HG02870 (cell line): ENCODE results near the gene PITPNM3.
"Not testable (repeated sequence)": the region's sequence is repeated elsewhere in the genome, so short reads cannot be mapped to it uniquely, and the experiment has no call there.

Experiments
- ATAC-seq: cut with Tn5 transposase; IDR thresholded peaks from one replicate; pipeline ENCODE4 v1.9.1; 2021; ENCODE audit warnings: mild to moderate bottlenecking, moderate library complexity; ENCODE audit not compliant: unreplicated experiment

The PITPNM3 gene

DNA sequence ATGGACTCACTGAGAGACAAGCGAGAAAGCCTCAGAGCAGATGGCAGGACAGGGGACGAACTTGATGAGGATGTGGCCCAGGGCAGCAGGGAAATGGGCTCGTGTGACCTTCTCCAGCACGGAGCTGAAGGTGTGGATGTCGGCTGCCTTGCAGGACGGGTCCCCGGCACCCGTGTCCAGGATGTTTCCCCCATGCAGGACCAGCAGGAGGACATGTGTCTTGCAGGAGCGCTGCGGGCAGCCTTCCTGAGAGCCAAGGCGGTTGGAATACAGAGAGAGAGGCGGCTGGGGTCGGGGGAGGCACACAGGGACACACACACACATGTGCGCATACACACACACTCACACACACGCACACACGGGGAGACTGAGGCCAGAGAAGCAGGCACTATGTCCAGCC lies 72.8 kb downstream of the PITPNM3 start:
- no peak for ATAC-seq

DNA sequence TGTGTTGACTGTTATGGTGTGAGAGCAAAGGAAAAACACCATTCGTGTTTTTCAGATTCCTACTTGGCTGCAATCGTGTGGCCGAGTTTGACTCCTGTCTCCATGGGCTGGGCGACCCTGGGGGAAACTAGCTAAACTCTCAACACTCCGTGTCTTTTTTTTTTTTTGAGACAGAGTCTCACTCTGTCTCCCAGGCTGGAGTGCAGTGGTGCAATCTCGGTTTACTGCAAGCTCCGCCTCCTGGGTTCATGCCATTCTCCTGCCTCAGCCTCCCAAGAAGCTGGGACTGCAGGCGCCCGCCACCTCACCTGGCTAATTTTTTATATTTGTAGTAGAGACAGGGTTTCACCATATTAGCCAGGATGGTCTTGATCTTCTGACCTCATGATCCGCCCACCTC lies 73.6 kb downstream of the PITPNM3 start:
- ATAC-seq, result not testable (repeated sequence)

DNA sequence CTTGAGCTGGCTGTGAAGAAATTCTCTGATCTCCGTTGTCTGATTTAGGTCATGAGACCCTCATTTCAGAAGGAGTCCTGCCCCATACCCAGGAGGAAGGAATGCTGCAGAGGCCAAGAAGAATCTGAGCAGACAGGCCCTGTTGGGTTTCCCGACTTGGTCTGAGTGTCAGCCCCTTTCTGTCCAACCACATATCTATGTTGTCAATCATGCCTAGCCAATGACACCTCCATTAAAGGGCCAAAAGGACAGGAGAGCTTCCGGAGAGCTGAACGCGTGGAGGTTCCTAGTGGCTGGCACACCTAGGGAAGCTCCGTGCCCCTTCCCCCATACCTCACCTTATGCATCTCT lies 74.3 kb downstream of the PITPNM3 start:
- no peak for ATAC-seq

DNA sequence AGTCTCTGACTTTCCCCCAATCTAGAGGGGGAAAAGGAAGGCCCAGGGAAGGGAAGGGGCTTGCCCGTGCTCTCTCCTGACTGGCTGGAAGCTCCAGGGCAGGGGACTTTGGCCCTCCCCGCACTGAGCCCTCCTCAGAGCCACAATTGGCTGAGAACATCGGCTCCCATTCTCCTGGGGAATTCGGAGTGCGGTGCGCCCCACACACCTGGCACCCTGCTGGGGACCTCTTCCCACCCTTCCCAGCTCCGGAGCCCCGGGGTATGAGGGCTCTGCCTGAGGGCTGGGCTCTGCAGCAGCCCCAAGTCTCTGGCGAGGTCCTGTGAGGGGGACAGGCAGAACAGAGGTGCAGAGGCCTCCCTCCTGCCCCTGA lies 76.1 kb downstream of the PITPNM3 start:
- no peak for ATAC-seq

DNA sequence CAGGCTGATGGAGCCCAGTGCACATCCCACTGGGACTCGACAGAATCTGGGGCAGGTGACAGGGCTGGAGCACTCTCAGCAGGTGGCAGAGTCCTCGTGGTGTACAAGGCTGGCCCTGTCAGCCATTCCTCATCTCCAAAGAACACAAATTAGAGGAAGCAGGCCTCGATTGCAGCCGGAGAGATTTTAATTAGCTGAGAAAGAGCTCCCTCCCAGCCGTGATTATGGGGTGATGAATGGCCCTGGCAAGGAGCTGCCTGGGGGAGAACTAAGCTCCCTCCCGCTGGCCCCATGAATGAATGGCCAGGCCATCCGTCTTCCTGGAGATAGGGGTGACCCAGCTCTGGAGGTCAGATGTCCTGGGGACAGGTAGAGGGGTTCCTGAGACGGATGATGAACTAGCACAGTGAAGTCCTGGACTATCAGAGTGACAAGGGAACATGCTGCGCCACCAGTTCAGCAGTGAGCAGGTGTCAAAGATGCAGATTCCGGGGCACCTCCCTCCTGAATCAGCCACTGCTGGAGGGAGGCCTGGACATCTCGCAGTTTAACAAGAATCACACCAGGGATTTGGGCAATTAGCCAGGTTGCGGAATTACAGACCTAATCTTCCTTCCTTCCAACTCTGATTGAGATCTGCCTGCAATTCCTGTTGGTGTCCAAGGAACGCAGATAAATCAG lies 76.6 kb downstream of the PITPNM3 start:
- no peak for ATAC-seq

DNA sequence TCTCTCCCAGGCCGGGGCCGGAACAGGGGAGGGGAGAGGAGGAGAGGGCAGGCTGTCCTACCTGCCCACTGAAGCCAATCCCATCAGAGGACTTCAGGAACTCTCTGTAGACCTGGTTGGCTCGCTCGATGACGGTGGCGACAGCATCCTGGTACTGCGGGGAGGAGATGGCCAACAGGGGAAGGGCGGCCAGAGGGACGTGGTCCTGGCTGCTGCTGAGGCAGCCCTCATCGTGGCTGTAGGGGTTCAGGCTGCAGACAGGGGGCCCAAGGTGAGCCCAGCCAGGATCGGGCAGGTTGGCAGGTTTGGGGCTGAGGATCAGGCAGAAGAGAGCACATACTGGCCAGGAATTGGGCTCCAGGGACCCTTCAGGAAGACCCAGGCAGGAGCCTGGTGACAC lies 77.9 kb downstream of the PITPNM3 start:
- no peak for ATAC-seq

DNA sequence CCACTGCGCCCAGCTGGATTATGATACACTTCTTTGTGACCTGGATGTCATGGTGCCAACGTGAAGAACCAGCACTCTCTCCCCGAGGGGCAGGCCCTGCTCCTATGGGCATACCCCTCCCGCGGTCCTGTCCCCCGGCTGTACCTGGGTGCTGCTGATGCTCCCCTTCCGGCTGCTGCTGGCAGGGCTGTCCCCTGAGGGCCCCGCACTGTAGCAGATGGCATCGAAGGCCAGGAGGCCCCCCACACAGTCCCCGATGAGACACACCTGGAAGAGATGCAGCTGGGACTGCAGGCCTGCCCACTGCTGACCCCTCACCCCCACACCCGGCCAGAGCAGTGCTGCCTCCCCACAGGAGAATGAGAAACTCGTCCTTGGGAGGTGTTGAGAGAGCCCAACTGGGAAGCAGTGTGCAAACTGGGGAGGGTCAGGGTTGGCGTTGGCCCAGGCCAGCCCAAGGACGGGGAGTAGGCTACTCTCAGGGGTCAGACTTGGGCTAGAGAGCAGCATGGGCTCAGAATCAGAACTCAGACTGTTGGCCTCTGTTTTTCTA lies 78.4 kb downstream of the PITPNM3 start:
- ATAC-seq, result no peak

DNA sequence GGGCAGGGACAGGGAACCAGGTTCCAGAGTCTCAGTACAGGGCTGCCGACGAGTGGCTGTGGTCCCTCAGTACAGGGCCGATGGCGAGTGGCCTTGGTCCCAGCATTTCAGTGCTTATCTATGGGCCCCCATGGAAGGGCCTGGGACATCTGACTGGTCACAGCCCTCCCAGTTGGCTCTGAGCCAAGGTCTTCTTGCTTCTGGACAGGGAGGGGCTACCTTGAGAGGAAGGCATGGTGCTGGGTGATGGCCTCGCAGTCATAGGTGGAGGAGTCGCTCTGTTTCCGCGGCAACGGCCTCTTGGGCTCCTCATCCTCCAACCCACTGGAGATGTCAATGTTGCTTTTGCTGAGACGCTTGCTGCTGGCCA lies 79.6 kb downstream of the PITPNM3 start:
- no peak for ATAC-seq

DNA sequence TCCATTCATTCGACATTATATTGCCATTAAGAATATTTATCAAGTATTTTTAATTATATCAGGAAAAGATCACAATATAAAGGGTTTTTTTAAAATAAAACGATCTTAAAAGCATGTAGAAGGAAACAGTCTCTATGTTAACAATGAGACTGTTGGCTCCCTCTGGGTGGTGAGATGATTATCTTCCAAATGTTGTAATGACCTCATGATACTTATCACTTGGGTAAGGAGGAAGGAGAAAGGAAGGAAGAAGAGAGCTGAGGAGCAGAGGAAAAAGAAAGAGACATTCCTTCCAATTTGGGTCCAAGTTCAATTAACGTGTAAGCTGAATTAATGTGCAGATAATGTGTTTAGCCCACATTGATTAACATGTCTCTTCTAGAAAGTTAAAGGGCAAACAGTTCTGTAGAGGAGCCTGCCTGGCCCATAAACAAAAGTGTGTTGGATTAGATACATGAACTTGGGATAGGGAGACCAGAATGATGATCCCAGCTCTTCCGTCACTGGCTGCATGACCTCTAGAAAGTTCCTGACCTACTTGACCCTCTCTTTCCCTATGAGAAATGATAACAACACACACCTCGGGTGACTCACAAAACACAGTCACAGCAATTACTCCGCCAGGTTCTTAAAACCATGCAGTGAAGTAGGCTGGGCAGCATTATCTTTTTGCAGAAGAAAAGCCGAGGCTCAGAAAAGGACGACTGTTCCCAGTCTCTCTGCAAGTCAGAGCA lies 80.1 kb downstream of the PITPNM3 start:
- ATAC-seq, result no peak

DNA sequence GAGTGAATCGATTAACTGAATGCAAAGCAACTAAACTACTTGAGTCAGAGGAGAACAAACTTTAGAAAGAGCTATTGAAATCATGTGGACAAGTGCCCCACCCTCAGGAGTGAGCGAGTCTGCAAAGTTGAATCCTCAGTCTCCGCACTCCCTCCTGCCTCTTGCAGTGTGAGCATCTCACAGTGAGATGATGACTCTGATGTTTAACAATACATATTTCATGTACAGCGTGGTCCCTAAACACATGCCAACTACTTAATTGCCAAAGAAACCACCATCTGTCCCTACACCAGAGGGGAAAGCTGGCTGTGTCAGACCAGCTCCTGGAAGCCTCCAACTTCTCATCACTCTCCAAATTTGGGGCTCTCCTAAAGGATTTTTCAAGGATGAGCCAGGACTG lies 80.9 kb downstream of the PITPNM3 start:
- no peak for ATAC-seq

DNA sequence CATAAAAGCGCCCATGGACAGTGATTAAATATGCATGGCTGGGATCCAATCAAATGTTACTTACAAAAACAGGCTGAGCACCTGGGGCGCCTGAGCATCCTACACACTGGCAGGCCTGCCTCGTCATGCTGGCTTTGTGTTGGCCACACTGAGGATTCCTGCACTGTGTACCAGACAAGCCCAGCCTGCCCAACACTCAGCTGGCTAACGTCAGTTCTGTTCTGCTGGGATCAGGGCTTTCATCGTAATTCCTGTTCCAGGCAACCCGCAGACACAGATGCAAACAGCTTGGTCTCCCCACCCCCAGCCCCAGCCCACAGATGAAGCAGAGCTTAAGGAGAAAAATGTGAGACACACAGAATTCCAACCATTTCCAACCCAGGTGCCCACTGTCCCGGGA lies 81.4 kb downstream of the PITPNM3 start:
- no peak for ATAC-seq

DNA sequence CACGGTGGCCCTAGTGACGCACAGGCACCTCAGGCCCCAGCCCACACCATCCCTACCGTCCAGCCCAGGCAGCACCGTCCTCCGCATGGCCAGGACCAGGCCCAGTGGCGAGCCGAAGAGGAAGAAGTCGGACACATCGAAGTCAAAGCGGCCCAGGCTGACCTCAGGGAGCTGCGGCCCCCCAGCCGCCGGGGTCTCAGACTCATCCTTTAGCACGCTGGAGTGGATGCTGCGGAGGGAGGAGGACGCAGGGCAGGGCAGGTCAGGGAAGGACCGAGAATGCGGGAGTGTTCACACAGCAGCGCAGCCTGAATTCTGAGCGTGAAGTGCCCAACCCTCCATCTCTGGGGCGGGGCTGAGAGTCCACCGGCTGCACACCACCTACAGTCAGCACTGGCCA lies 82.0 kb downstream of the PITPNM3 start:
- ATAC-seq, result no peak

DNA sequence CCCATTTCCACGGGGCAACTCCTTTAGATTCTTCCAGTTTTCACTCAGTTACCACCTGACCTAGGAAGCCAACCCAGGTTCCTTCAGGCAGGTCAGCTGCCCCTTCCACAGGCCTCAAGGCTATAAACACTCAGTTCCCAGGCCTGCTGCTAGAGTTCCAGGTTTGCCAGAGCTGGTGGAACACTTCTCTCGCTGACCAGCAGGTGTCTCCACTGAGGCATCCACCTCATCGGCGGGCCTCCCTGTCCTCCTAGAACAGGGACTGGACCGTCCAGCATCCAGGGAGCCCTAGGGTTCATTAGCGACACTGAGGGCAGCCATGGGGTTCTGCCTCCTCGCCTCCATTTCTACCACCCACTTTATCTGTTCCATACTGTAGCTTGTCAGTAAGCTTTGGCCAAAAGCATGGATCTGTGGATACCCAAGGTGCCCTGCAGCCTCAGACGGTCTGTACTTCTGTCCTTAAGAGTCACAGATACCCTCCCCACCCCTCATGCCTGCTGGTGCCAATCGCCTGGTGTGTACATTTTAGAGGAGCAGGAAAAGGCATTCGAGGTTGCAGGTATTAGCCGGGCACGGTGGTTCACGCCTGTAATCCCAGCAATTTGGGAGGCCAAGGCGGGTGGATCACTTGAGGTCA lies 83.1 kb downstream of the PITPNM3 start:
- ATAC-seq, result no peak

DNA sequence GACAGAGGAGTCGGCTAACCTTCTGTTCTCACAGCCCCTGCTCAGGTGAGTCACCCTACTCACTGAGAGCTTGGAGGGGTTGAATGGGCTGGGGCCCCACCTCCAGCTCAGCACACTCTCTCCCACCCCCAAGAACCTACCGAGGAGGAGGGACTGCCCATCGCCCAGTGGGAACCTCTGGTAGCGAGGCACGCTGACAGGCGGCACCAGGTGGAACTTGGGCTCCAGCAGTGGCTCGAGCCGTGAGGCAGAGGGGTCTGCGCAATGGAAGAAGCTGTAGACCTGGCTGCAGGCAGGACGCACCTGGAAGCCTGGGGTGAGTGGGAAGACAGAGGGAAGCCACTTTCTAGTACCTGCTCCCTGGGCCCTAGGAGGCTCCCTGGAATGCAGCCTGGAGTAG lies 83.8 kb downstream of the PITPNM3 start:
- ATAC-seq, result no peak

DNA sequence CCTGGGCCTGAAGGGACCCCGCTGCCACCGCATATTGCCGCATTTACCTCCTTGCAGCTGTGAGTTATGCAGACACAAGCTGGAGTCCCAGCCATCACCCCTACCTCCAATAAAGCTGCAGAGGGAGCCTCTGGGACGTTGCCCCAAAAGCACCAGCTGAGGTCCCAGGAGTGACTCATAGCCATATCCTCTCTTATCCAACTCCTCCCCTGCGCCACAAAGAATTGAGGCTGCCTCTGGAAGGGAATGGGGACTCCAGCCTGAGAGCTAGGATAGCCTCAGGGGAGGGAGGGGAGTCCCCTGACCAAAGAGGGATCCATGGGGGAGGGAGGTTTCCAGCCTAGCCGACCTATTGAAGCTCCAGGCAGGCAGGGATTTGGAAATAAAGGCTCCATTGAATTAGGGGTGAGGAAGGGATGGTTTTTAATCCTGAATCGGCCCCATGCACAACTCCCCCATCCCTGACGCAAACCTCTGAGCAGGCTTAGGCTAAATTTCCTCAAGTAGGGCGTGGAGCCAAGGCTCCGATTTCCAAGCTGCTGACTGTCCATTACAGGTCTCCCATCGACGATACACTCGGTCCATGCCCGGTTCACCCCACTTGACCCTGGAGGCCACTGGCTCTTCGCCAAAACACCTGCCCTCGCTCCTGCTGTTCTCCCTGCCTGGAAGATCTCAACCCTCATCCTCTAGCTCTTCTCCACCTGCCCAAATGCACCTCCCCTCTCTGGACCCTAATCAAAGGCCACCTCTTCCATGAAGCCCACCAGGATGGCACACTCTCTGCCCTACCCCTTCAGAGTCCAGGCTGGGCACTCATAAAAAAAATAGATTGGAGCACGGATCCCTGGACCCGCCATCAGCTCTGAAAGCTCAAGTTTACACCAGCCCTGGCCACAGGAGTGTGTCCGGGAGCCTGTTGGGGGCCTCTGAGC lies 84.6 kb downstream of the PITPNM3 start:
- no peak for ATAC-seq

DNA sequence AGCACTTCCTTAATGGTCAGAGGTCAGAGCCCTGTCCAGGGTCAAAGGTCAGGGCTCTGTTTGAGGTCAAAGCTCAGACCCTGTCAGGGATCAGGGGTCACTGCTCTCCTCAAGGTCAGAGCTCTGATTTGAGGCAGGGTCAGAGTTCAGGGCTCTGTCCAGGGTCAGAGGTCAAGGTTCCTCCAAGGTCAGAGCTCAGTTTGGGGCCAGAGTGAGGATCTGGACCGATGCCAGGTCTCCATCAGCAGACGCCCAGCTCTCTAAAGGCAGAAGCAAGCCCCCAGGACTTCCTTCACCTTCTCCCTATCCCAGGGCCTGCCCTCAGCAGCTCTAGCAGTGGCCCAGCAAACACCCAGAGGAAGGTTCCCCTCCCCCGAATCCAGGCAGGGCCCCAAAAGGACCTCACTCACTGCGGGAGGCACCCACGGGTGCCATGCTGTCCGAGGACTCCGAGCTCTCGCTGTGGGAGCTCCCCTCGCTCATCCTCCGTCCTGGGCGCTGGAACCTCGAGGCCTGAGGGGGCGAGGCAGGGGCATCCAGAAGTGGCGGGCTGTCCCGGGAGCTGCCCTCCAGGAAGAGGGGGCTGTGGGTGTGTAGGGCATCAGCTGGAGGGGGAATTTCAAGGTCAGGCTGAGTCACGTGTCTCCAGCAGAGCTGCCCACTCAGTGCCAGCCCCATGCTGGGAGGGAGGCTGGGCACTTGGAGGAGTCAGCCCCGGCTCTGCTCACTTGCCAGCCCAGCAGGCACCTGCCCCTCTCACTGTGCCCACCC lies 85.4 kb downstream of the PITPNM3 start:
- no peak for ATAC-seq

DNA sequence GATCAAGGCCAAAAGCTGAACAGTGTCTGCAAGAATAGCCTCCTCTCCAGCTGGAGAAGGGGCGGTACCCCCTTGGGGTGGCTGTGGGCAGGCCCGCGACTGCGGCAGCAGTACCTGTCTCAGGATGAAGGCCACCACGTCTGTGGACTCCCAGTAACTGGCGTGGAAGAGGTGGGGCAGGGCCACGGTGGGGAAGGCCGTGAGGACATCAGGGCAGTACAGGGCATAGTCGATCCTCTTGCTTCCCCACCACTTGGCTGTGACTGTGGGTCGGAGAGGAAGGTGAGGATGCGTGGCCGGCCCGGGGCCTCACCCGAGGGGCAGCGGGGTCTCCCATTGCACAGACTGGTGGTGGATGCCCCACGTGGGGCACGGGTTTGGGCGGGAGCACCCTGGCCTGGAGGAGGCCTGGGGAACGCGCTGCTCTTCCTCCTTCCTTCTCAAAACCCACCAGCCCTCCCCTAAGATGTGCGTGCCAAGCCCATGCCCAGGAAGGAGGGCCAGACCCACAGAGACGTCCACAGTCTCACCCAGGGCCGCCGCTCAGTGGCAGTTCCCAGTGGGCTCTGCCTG lies 86.1 kb downstream of the PITPNM3 start:
- ATAC-seq, result no peak

DNA sequence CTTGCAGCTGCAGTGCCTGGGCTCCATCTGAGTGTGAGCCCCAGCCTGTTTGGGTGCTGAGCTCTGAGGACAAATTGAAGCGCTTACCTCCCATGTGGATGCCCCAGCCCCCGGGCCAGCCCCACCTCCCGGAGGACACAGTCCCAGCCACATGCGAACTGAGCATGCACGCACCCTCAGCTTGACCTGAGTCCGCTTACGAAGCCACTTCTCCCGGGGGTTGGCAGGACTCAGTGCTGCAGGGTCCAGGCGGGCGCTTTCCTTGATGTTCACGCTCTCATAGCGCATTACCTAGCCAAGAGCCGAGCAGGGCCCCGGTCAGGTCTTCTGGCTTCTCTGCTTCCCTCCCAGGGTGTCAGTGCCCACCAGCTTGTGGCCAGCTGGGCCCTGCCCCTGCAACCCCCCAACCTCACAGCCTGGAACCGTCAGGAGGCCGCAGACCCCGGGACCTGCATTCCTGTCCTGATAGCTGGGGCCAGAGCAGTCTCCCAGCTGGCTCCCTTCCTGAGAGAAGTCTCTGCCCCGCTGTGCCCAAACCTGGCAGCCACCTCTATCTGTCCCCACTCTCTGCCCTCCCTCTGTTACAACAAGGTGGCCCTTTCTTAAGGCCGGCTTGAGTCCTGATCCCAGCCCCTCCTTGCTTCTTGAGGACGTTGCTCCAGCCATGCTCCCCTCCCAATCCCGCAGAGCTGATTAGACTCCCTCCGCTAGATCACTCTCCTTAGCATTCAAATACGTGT lies 88.1 kb downstream of the PITPNM3 start:
- no peak for ATAC-seq

DNA sequence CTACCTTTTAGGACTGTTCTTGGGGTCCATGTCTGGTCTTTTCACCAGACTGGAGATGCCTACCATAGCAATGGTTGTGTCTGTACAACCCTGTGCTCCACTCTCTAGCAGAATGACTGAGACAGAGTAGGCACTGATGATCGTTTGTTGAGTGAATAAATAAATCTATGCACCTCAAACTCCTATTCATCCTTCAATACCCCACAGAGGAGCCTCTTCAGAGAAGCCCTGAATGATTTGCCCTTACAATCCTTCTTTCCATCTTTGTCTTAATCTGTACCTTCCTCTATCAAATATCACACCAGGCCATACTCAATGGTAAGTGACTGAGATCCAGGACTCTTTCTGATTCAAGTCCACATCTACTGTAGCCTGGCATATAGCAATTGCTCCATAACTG lies 88.8 kb downstream of the PITPNM3 start:
- ATAC-seq, result no peak
